Left ventricle myocardium inferior (tissue), 1 donor: Measurements from ENCODE around the gene FOXK2. TPM values are rescaled to one million over a fixed set of nuclear protein-coding genes. Genes with fewer than 3 reads are reported as not detected.

Source experiments
- DNase-seq: peaks from one replicate; pipeline ENCODE4 v3.0.0-alpha.2; 2020
- H3K27ac ChIP-seq: fragments of 200-600 bp; replicated peaks from 2 replicates; pipeline ENCODE4 v1.8.0; 2021
- H3K27me3 ChIP-seq: fragments of 200-600 bp; 2 replicates; pipeline ENCODE4 v1.8.0; 2021; ENCODE audit warnings: low read depth
- H3K36me3 ChIP-seq: fragments of 200-600 bp; 2 replicates; pipeline ENCODE4 v1.8.0; 2021
- H3K4me1 ChIP-seq: fragments of 200-600 bp; 2 replicates; pipeline ENCODE4 v1.8.0; 2021
- H3K4me3 ChIP-seq: fragments of 200-600 bp; 2 replicates; pipeline ENCODE4 v1.8.0; 2021; ENCODE audit warnings: mild to moderate bottlenecking, moderate library complexity
- H3K9me3 ChIP-seq: fragments of 200-600 bp; replicated peaks from 2 replicates; pipeline ENCODE4 v1.8.0; 2021
- intact Hi-C: fragments of 100-400 bp; cut with micrococcal nuclease; formaldehyde crosslinking; loops from one replicate; pipeline ENCODE4 v1.11.0; 2022
- total RNA-seq: library from RNA; stranded (reverse); fragmentation: NEBNext Ultra II Directional; extraction: Animal tissue kit (Norgen Biotek cat#: 25700); gene quantifications from one replicate; pipeline ENCODE4 v1.2.1, GENCODE V29; 2021
- TF ChIP-seq, protein P1 (sequence below): fragments of 200-600 bp; IDR thresholded peaks from 2 replicates; pipeline ENCODE4 v1.8.0; 2021; ENCODE audit warnings: antibody characterized with exemption, mild to moderate bottlenecking, borderline replicate concordance
- donor health status: DM: no; HTN: yes; CAD: no; lungs with severe emphysema.

Gene FOXK2
- total RNA-seq, 1 donor from 2014 or later, result 41.6 TPM

DNA sequence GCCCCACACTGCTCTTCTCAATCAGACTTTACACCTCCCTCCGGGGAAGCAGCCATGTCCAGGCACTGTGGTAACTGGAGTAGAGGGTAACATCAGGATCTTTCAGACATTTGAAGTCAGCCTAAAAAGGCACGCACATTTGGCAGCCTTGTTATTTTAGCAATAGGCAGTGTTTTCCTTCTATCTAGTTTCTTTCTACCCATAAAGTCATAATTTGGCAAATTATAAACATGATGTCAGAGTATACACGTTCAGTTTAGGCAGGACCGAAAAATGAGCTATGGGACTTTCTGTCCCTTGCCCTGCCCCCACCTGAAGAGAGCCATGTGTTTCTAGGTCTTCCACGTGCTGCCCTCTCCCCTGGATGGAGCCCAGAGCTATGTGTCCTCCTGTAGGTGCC lies 39.9 kb upstream of the FOXK2 start:
- Histone ChIP-seq H3K4me3 (no peak overlapping the region), H3K36me3 (peaks cover 99% of the 10 kb centered on the region), H3K27me3 (no peaks in the 10 kb centered on the region), H3K9me3 (no peaks in the 10 kb centered on the region), H3K4me1 (peaks cover 10% of the 10 kb centered on the region), H3K27ac (no peak overlapping the region)
- TF ChIP-seq, protein P1, sequence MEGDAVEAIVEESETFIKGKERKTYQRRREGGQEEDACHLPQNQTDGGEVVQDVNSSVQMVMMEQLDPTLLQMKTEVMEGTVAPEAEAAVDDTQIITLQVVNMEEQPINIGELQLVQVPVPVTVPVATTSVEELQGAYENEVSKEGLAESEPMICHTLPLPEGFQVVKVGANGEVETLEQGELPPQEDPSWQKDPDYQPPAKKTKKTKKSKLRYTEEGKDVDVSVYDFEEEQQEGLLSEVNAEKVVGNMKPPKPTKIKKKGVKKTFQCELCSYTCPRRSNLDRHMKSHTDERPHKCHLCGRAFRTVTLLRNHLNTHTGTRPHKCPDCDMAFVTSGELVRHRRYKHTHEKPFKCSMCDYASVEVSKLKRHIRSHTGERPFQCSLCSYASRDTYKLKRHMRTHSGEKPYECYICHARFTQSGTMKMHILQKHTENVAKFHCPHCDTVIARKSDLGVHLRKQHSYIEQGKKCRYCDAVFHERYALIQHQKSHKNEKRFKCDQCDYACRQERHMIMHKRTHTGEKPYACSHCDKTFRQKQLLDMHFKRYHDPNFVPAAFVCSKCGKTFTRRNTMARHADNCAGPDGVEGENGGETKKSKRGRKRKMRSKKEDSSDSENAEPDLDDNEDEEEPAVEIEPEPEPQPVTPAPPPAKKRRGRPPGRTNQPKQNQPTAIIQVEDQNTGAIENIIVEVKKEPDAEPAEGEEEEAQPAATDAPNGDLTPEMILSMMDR, result no peak
- DNase-seq, result no peak
- intact Hi-C loops, result no loop called here

DNA sequence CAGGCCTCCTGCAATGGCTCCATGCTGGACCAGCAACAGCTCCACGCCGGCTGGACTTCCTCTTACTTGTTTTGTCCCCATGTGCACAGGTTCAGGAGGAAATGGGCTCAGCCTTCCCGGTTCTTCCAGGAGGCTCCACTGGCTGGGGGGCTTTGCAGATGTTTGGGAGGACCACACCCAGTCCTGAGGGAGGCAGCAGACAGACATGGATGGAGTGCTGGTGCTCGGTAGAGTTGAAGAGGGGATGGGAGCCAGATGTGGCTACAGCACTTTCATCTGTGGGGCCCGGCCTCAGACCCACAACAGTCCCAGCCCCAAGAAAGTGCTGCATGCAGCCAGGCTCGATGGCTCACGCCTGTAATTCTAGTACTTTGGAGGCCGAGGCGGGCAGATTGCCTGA lies 39.2 kb upstream of the FOXK2 start:
- Histone ChIP-seq H3K27me3 (no peaks in the 10 kb centered on the region), H3K4me1 (peaks cover 10% of the 10 kb centered on the region), H3K4me3 (no peak overlapping the region), H3K9me3 (no peaks in the 10 kb centered on the region), H3K27ac (no peak overlapping the region), H3K36me3 (peaks cover 99% of the 10 kb centered on the region)
- no peak for DNase-seq
- TF ChIP-seq, protein P1, result no peak
- intact Hi-C loops, result no loop called here

DNA sequence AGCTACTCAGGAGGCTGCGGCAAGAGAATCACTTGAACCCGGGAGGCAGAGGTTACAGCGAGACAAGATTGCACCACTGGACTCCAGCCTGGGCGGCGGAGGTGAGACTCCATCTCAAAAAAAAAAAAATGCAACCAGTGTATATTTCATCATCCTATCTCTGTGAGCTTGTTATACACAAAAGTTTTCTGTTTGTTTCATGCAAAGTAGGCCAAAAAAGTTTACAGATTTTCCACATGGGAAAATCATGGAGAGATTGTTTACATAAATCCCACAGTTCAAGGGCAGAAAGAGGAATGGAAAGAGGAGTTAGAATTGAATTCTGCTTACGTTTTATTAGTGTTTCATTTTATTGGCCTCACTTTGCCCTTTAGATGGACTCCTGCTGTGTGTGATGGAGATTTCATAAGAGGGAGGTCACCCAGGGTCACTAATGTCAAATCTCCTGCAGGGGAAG lies 36.3 kb upstream of the FOXK2 start:
- H3K27ac ChIP-seq, result peak overlapping the region; percentile 34
- no peak for DNase-seq

DNA sequence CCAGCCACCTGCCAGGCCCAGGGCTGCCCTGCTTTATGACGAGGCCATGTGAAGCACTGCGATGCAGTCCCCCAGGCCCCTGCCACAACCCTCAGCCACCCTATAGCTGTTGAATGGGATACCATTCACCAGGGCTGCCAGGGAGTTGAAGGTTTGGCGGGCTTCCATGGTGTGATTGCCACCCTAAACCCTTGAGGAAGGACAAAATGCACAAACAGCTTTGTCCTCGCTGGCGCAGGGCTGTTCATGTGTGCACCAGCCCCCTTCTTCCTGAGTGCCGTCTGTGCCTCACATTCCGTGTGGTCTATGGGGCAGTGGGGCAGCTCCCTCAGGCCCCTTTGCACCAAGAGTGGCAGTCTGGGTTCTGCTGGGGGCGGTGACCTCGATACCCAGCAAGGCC lies 35.7 kb upstream of the FOXK2 start:
- H3K4me3 ChIP-seq, result no peak overlapping the region
- H3K36me3 ChIP-seq, result peaks cover 100% of the 10 kb centered on the region
- TF ChIP-seq, protein P1, result no peak
- peak; percentile 37 for DNase-seq
- intact Hi-C loops, result no loop called here
- peak overlapping the region; percentile 34 for H3K27ac ChIP-seq
- H3K27me3 ChIP-seq, result no peaks in the 10 kb centered on the region
- peaks cover 33% of the 10 kb centered on the region for H3K4me1 ChIP-seq
- no peaks in the 10 kb centered on the region for H3K9me3 ChIP-seq

More for the DNA sequence above, 36.3 kb upstream of the FOXK2 start:
- H3K4me3 ChIP-seq, result no peak overlapping the region
- TF ChIP-seq, protein P1, result no peak
- H3K36me3 ChIP-seq, result peaks cover 100% of the 10 kb centered on the region
- H3K4me1 ChIP-seq, result peaks cover 27% of the 10 kb centered on the region
- intact Hi-C loops, result no loop called here
- H3K27me3 ChIP-seq, result no peaks in the 10 kb centered on the region
- no peaks in the 10 kb centered on the region for H3K9me3 ChIP-seq

DNA sequence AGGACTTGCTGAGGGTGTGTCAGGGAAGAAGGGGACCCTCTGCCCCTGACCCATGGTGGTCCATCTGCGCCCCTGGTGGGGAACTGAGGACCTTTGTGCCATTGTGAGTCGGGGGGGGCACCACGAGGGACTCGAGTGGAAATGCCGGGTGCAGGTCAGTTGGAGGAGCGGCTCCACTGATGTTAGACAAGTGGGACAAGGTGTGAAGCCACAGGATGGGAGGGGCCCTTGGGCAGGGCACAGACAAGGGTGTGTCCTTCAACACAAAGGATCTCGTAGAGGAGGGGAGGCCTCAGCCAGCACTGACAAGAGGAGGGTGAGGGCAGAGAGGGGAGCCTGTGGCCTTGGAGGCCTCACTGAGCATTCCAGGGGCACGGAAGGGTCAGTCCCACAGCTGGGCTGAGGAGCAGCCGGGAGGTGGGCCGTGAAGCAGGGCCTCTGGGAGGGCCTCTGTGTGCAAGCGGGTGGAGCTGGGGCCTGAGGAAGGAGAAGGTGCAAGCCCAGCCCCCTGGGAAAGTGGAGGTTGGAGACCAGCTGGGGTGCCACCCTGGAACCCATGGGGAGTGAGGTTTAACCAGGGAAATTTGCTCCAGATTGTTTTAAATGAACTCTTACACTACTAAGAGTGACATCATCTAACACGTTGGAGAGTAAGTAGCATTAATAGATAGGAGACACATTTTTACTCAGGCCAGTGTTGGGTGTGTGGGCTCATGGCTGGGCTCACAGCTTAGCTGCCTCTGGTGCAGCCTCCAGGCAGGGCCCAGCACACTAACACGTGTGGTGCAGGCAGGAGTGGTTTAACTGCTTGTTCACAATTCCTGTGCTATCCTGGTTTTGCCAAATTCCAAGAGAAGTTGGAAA lies 33.1 kb upstream of the FOXK2 start:
- H3K4me3 ChIP-seq, result no peak overlapping the region
- peaks cover 73% of the 10 kb centered on the region for H3K36me3 ChIP-seq
- no peaks in the 10 kb centered on the region for H3K27me3 ChIP-seq
- DNase-seq, result no peak
- no peaks in the 10 kb centered on the region for H3K9me3 ChIP-seq
- peak overlapping the region; percentile 18 for H3K27ac ChIP-seq
- TF ChIP-seq, protein P1, result no peak
- peaks cover 42% of the 10 kb centered on the region for H3K4me1 ChIP-seq
- intact Hi-C loops, result no loop called here
